Osteocyte (in vitro differentiated cells): Measurements from ENCODE around the gene HMCN1. TPM values are rescaled to one million over a fixed set of nuclear protein-coding genes. Genes with fewer than 3 reads are reported as not detected.

Source experiments
- DNase-seq: peaks from one replicate; pipeline ENCODE4 v3.0.0; 2021; ENCODE audit warnings: mixed read lengths; ENCODE audit not compliant: unreplicated experiment; ENCODE audit errors: extremely low spot score
- H3K27ac Mint-ChIP-seq: one replicate; pipeline ENCODE4 v1.8.0; 2021; ENCODE audit warnings: mild to moderate bottlenecking, mixed read lengths; ENCODE audit not compliant: unreplicated experiment
- H3K27me3 Mint-ChIP-seq: one replicate; pipeline ENCODE4 v1.8.0; 2021; ENCODE audit warnings: mixed read lengths; ENCODE audit not compliant: unreplicated experiment
- H3K36me3 Mint-ChIP-seq: one replicate; pipeline ENCODE4 v1.8.0; 2021; ENCODE audit warnings: mixed read lengths; ENCODE audit not compliant: unreplicated experiment
- H3K4me1 Mint-ChIP-seq: one replicate; pipeline ENCODE4 v1.8.0; 2021; ENCODE audit warnings: mixed read lengths; ENCODE audit not compliant: unreplicated experiment
- H3K4me3 Mint-ChIP-seq: one replicate; pipeline ENCODE4 v1.8.0; 2021; ENCODE audit warnings: mild to moderate bottlenecking, moderate library complexity, mixed read lengths; ENCODE audit not compliant: unreplicated experiment
- H3K9me3 Mint-ChIP-seq: one replicate; pipeline ENCODE4 v1.8.0; 2021; ENCODE audit warnings: mixed read lengths; ENCODE audit not compliant: unreplicated experiment
- long read RNA-seq: library from polyadenylated mRNA; unstranded; transcript quantifications from one replicate; pipeline ENCODE4 v2.0.0, GENCODE V29; 2021
- total RNA-seq: library from RNA; stranded (reverse); gene quantifications from 2 replicates; pipeline ENCODE4 v1.2.1, GENCODE V29; 2021
- TF ChIP-seq, protein P1 (sequence below): fragments of 200-600 bp; sonication (generic); IDR thresholded peaks from 2 replicates; pipeline ENCODE4 v1.5.0; 2021; ENCODE audit warnings: antibody characterized with exemption, mild to moderate bottlenecking, moderate library complexity

HMCN1 gene
- total RNA-seq = 91.4 and 95.9 TPM in 2 replicates
- long read RNA-seq, partial matches to known transcripts = 56 of 65 reads
- long read RNA-seq, other reads (novel, unspliced or antisense) = 9 of 65 reads

DNA sequence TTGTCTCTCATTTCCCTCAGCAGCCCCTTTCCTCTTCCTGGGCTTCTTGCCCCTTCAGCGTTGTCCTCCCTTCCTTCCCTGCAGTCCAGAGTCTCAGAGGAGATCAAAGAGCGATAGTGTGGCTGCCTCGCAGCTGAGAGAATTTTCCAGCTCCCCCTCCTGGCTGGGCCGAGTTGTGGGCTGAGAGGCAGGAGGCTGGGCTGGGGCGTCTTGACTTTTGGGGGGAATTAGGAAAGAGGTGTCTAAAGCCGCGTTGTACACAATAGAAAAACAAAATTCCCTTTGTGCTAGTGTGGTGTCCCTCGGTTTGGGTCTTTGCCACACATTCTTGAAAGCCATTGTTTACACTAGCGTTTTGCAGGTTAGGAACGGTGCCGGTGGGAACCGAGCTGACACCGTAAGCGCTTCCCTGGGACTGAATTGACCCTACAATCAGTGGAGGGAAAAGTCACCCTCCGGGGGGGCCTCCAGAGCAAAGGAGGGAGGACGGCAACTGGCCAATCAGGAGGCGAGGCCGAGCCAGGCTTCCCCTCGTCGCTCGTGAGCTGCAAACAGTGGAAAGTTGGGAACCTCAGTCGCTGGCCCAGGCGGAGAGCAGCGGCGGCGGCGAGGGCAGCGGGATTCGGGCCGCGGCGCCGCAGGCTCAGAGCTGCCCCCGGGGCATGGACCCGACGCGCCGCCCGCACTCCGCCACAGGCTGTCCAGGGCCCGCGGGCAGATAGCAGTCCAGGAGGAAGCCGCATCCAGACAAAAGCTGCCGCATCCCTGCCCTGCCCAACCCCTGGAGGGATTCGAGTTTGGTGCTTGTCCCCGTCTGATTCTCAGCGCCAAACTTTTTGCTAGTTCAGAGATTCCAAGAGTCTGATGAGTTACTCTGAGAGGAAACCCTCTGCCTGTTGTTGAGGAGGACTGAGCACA, at the start of gene HMCN1:
HMCN1 (plus strand) TSS at position 574 of the 918 bp plus-strand sequence. CDS start 389 bp downstream, outside the sequence.
- DNase-seq = peak; percentile 87
- H3K27me3 Mint-ChIP-seq = no peaks in the 10 kb centered on the region
- H3K36me3 Mint-ChIP-seq = peaks cover 16% of the 10 kb centered on the region
- H3K4me3 Mint-ChIP-seq = peak within 1 kb of the TSS; percentile 89
- peaks cover 38% of the 10 kb centered on the region for H3K4me1 Mint-ChIP-seq
- H3K27ac Mint-ChIP-seq = peak within 1 kb of the TSS; percentile 93
- H3K9me3 Mint-ChIP-seq = peaks cover 14% of the 10 kb centered on the region
- TF ChIP-seq, protein P1, sequence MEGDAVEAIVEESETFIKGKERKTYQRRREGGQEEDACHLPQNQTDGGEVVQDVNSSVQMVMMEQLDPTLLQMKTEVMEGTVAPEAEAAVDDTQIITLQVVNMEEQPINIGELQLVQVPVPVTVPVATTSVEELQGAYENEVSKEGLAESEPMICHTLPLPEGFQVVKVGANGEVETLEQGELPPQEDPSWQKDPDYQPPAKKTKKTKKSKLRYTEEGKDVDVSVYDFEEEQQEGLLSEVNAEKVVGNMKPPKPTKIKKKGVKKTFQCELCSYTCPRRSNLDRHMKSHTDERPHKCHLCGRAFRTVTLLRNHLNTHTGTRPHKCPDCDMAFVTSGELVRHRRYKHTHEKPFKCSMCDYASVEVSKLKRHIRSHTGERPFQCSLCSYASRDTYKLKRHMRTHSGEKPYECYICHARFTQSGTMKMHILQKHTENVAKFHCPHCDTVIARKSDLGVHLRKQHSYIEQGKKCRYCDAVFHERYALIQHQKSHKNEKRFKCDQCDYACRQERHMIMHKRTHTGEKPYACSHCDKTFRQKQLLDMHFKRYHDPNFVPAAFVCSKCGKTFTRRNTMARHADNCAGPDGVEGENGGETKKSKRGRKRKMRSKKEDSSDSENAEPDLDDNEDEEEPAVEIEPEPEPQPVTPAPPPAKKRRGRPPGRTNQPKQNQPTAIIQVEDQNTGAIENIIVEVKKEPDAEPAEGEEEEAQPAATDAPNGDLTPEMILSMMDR = peak; percentile 57

DNA sequence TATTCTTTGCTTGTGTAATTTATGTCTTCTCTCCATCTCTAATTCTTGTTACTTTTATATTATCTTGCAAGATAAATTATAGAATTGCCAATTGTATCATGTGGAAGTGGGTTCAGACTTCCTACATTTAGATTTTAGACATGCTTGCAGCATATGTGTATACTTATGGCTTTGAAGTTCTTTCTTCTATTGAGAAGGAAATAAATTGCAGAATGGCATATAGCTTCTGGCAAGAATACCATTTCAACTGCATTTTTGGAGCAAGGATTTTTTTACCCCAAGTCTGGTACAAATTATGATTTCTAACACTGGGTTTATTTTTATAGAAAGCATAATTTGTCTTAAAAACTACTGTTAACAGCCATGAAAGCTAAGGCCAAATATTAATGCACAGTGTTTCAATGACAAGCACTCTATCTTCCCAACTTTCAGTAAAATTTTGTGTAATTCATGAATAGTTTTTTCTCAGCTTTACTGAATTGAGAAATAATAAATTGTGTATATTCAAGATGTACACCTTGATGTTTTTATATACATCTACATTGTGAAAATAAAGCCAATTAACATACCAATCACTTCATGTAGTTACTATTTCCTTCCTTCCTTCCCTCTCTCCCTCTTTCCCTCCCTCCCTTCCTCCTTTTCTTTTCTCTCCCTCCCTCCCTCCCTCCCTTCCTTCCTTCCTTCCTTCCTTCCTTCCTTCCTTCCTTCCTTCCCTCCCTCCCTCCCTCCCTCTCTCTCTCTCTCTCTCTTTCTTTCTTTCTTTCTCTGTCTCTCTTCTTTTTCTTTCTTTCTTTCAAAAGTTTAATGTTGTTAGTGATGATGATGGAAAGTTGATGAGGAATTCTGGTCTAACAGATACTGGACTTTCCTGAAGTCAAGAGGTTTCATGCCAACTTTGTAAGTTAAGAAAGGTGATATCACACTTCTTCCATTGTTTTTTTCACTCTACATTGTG, 47.1 kb upstream of the HMCN1 start:
- no peaks in the 10 kb centered on the region for H3K9me3 Mint-ChIP-seq
- DNase-seq = no peak
- peaks cover 5% of the 10 kb centered on the region for H3K4me1 Mint-ChIP-seq
- H3K36me3 Mint-ChIP-seq = no peaks in the 10 kb centered on the region
- no peak overlapping the region for H3K4me3 Mint-ChIP-seq
- TF ChIP-seq, protein P1 = no peak
- H3K27ac Mint-ChIP-seq = no peak overlapping the region
- no peaks in the 10 kb centered on the region for H3K27me3 Mint-ChIP-seq

DNA sequence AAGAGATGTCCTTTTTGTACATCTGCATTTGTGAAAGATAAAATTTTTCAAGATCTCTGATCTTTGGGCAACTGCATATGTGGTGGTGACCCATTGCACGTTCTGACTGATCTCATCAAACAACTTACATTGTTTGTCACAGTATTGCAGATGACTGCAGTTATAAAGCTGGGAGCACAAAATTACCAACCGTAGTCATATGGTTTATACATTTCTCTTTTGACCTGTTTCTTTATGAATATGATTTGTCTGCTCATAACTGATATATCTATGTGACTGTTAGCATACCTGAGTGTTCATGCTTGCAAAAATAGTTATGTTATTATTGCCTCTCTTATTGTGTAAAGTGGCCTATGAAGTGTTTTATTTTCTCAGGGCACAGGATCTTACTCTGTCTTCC, 43.7 kb upstream of the HMCN1 start:
- H3K27ac Mint-ChIP-seq = no peak overlapping the region
- TF ChIP-seq, protein P1 = no peak
- no peak overlapping the region for H3K4me3 Mint-ChIP-seq
- peaks cover 5% of the 10 kb centered on the region for H3K4me1 Mint-ChIP-seq
- no peaks in the 10 kb centered on the region for H3K9me3 Mint-ChIP-seq
- no peaks in the 10 kb centered on the region for H3K27me3 Mint-ChIP-seq
- DNase-seq = no peak
- no peaks in the 10 kb centered on the region for H3K36me3 Mint-ChIP-seq

DNA sequence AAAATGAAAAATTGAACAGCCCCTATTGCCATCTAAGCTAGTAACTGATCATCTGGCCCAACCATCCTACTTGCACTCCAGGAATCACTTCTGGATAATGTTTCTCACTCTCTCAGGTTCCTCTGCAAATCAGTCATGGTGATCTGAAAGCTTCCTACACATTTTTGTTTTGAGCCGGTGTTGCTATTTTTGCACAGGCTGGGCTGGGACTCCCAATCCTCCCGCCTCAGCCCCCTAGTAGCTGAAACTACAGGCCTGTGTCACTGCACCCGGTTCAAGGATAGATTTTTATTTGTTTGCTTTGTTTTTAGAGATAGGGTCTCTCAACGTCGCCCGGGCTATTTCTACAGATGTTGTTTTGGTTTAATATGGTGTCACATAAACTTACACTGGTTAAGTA, 40.5 kb upstream of the HMCN1 start:
- Mint-ChIP-seq H3K4me3 (no peak overlapping the region), H3K36me3 (no peaks in the 10 kb centered on the region), H3K9me3 (no peaks in the 10 kb centered on the region), H3K27me3 (no peaks in the 10 kb centered on the region), H3K27ac (no peak overlapping the region), H3K4me1 (no peaks in the 10 kb centered on the region)
- no peak for DNase-seq
- TF ChIP-seq, protein P1 = no peak
